GM12878 (cell line): ENCODE measurements around the gene KRT24. TPM values are rescaled to one million over a fixed set of nuclear protein-coding genes. Genes with fewer than 3 reads are reported as not detected.

Experiments
- ATAC-seq: fragments of 200-7000 bp; cut with Tn5 transposase; 3 replicates; pipeline ENCODE4 v1.9.1; 2020; ENCODE audit warnings: mild to moderate bottlenecking, moderate library complexity
- BruUV-seq: library from RNA; stranded (reverse); fragments of 400-500 nt; replicated peaks from 2 replicates; lab custom pipeline; 2021; lab: Mats Ljungman, UMichigan
- CTCF ChIA-PET: fragments of 300-600 bp; sonication (Branson Sonifier 250); formaldehyde crosslinking; extraction: SDS; loops from one replicate; lab custom pipeline; 2021; ENCODE audit warnings: inconsistent platforms; lab: Yijun Ruan, JAX
- POLR2A ChIA-PET: fragments of 350-600 bp; formaldehyde crosslinking; extraction: SDS; loops from one replicate; lab custom pipeline; 2021; ENCODE audit warnings: inconsistent platforms; lab: Charles Lee
- RAD21 ChIA-PET: fragments of 300-600 bp; sonication (Branson Sonifier 250); formaldehyde crosslinking; loops from one replicate; lab custom pipeline; 2023; ENCODE audit warnings: antibody characterized with exemption; ENCODE audit not compliant: unreplicated experiment; lab: Charles Lee
- SMC1A ChIA-PET: fragments of 300-600 bp; sonication (Branson Sonifier 250); formaldehyde crosslinking; loops from one replicate; lab custom pipeline; 2023; ENCODE audit not compliant: unreplicated experiment, uncharacterized antibody; lab: Charles Lee
- DNase-seq: peaks from one replicate; pipeline ENCODE4 v3.0.0-alpha.2; 2011; ENCODE audit warnings: low read depth, low spot score
- FAIRE-seq: peaks from 3 replicates; lab custom pipeline; 2011; peaks lifted over from hg19 to GRCh38; lab: Jason Lieb, UNC
- H2AFZ ChIP-seq: 2 replicates; pipeline ENCODE4 v1.6.0; 2011; ENCODE audit warnings: low read depth, low read length, control low read depth; ENCODE audit not compliant: control insufficient read depth
- H3K27ac ChIP-seq: 2 replicates; pipeline ENCODE4 v1.5.1; 2011; ENCODE audit warnings: control low read depth; ENCODE audit not compliant: control insufficient read depth, insufficient read depth
- H3K27me3 ChIP-seq, 2 experiments: replicated peaks in 1 of 2; 2 replicates each; pipeline versions ENCODE4 v1.6.0 to v1.6.1; 2011; ENCODE audit warnings: low read length in 1 of 2; ENCODE audit not compliant: control insufficient read depth in 2 of 2, insufficient read depth in 2 of 2
- H3K36me3 ChIP-seq, 2 experiments: 2 replicates each; pipeline ENCODE4 v1.5.1; 2011; ENCODE audit warnings: low read length in 1 of 2; ENCODE audit not compliant: control insufficient read depth in 2 of 2, insufficient read depth in 2 of 2
- H3K4me1 ChIP-seq: 2 replicates; pipeline ENCODE4 v1.6.1; 2011; ENCODE audit warnings: mild to moderate bottlenecking, low read length, moderate library complexity, mixed read lengths; ENCODE audit not compliant: control insufficient read depth, insufficient read depth
- H3K4me2 ChIP-seq: 2 replicates; pipeline ENCODE4 v1.6.0; 2011; ENCODE audit warnings: control low read depth; ENCODE audit not compliant: control insufficient read depth, insufficient read depth
- H3K4me3 ChIP-seq: fragments of 200-600 bp; sonication (generic); 2 replicates; pipeline ENCODE4 v1.5.1; 2016
- H3K79me2 ChIP-seq: 2 replicates; pipeline ENCODE4 v1.6.0; 2011; ENCODE audit warnings: low read length; ENCODE audit not compliant: control insufficient read depth, insufficient read depth
- H3K9ac ChIP-seq: 2 replicates; pipeline ENCODE4 v1.8.0; 2011; ENCODE audit warnings: low read length, control low read depth, mixed read lengths; ENCODE audit not compliant: control insufficient read depth, insufficient read depth
- H3K9me3 ChIP-seq: replicated peaks from 3 replicates; pipeline ENCODE4 v1.5.1; 2011; ENCODE audit warnings: mild to moderate bottlenecking, low read length; ENCODE audit not compliant: control insufficient read depth, insufficient read depth
- H4K20me1 ChIP-seq: 2 replicates; pipeline ENCODE4 v1.6.0; 2011; ENCODE audit not compliant: control insufficient read depth, insufficient read depth
- BCLAF1 ChIP-seq: fragments of 450-650 bp; IDR thresholded peaks from 2 replicates; pipeline ENCODE4 v1.6.1; 2017; ENCODE audit warnings: antibody characterized with exemption, mild to moderate bottlenecking, moderate library complexity
- CBFB ChIP-seq: IDR thresholded peaks from 2 replicates; pipeline ENCODE4 v1.6.1; 2016; ENCODE audit warnings: antibody characterized with exemption, low read depth
- CBX5 ChIP-seq: sonication (generic); IDR thresholded peaks from 2 replicates; pipeline ENCODE4 v1.6.1; 2016; ENCODE audit warnings: low read depth, moderate library complexity, mild to moderate bottlenecking, inconsistent platforms
- E2F4 ChIP-seq: IDR thresholded peaks from 2 replicates; pipeline ENCODE4 v1.6.1; 2012; ENCODE audit warnings: low read depth, low read length, improper control_type of control experiment
- IKZF1 ChIP-seq: fragments of 450-650 bp; conservative IDR thresholded peaks from 2 replicates; pipeline ENCODE4 v1.6.1; 2017; ENCODE audit warnings: antibody characterized with exemption, mild to moderate bottlenecking
- JUNB ChIP-seq: IDR thresholded peaks from 2 replicates; pipeline ENCODE4 v1.6.1; 2016; ENCODE audit warnings: antibody characterized with exemption, mild to moderate bottlenecking
- MAX ChIP-seq: IDR thresholded peaks from 2 replicates; pipeline ENCODE4 v1.6.1; 2012; ENCODE audit warnings: low read depth, low read length, improper control_type of control experiment
- NFYB ChIP-seq: IDR thresholded peaks from 2 replicates; pipeline ENCODE4 v1.6.1; 2011; ENCODE audit warnings: low read depth, mild to moderate bottlenecking, low read length, improper control_type of control experiment, moderate library complexity; ENCODE audit not compliant: insufficient read depth
- NKRF ChIP-seq: fragments of 450-650 bp; conservative IDR thresholded peaks from 2 replicates; pipeline ENCODE4 v1.6.1; 2017; ENCODE audit warnings: mild to moderate bottlenecking, moderate library complexity
- NR2C1 ChIP-seq: fragments of 450-650 bp; IDR thresholded peaks from 2 replicates; pipeline ENCODE4 v1.6.1; 2017; ENCODE audit warnings: antibody characterized with exemption, mild to moderate bottlenecking, moderate library complexity
- NR2C2 ChIP-seq: IDR thresholded peaks from 2 replicates; pipeline ENCODE4 v1.6.1; 2011; ENCODE audit warnings: borderline replicate concordance, low read depth; ENCODE audit not compliant: control insufficient read depth, insufficient read length
- PAX5 ChIP-seq: IDR thresholded peaks from 2 replicates; pipeline ENCODE4 v1.6.1; 2011; ENCODE audit warnings: low read depth, low read length, borderline replicate concordance
- SMARCA5 ChIP-seq: fragments of 450-650 bp; IDR thresholded peaks from 2 replicates; pipeline ENCODE4 v1.6.1; 2017; ENCODE audit warnings: mild to moderate bottlenecking
- STAT3 ChIP-seq: IDR thresholded peaks from 2 replicates; pipeline ENCODE4 v1.6.1; 2011; ENCODE audit warnings: low read depth, low read length, improper control_type of control experiment
- ZBTB4 ChIP-seq: fragments of 450-650 bp; formaldehyde crosslinking; IDR thresholded peaks from 2 replicates; pipeline ENCODE4 v1.4.0; 2022; ENCODE audit warnings: mild to moderate bottlenecking, moderate library complexity
- WGBS: methylation state at CpG from one replicate; pipeline ENCODE4 v1.1.6; 2016; ENCODE audit warnings: low lambda C conversion rate; ENCODE audit not compliant: insufficient replicate concordance, insufficient coverage; ENCODE audit errors: missing lambda C conversion rate; 5-methylcytosine and 5-hydroxymethylcytosine counted together
- in situ Hi-C: fragments of 300-500 bp; cut with MboI; formaldehyde crosslinking; loops from 9 replicates; pipeline ENCODE4 v1.14.3; 2018; ENCODE audit warnings: mixed read lengths
- intact Hi-C: fragments of 100-400 bp; cut with micrococcal nuclease; formaldehyde crosslinking; loops from one replicate; pipeline ENCODE4 v1.14.2; 2022; ENCODE audit not compliant: unreplicated experiment
- polyA plus RNA-seq, 11 experiments: library from polyadenylated mRNA; depleted of rRNA in 4 of 11; unstranded in 6 of 11; stranded (reverse) in 5 of 11; fragments of >200 nt; fragmentation: Nextera tagmentation in 4 of 11; fragmentation: Illumina TruSeq in 1 of 11; extraction: Ambion mirVana in 4 of 11; extraction: Trizol in 1 of 11; gene quantifications; 1 replicate in 1 of 11; 2 replicates in 10 of 11; pipeline versions ENCODE4 v1.2.1 to v1.2.3, GENCODE V29; 2011 to 2016; ENCODE audit warnings: inconsistent platforms in 2 of 11, missing spikeins in 2 of 11, low read depth in 1 of 11
- total RNA-seq, 4 experiments: library from RNA; depleted of rRNA in 3 of 4; stranded (reverse); fragments of >200 nt in 3 of 4; fragmentation: Illumina TruSeq in 1 of 4; extraction: Trizol in 1 of 4; gene quantifications; 2 replicates each; pipeline versions ENCODE4 v1.2.1 to v1.2.3, GENCODE V29; 2013 to 2021

KRT24 gene
- total and polyA plus RNA-seq, 10 of the 15 experiments (the other 5 are each of a cell fraction or from before 2014, with no cell fraction given): not detected

GRCh38 chr17:40695874-40696472 lies 7.6 kb downstream of the KRT24 start:
- H2AFZ ChIP-seq: no peak overlapping the region
- H3K36me3 ChIP-seq: no peaks in the 10 kb centered on the region
- ChIA-PET CTCF (interaction anchor here (1.8 to 3.8 kb wide), 2 partner anchors 12 to 15 kb away, joined by 5 to 18 read pairs; no protein-coding TSS in a partner anchor), SMC1A (interaction anchor here (1.1 to 8.1 kb wide), 5 partner anchors 10 to 71 kb away, joined by 3 to 58 read pairs (median 5); no protein-coding TSS in a partner anchor), RAD21 (no interaction called here), POLR2A (interaction anchor here (0.6 kb wide), 1 partner anchor 1011 kb away, joined by 3 read pairs; no protein-coding TSS in a partner anchor)
- in situ Hi-C loops: no loop called here
- no peaks in the 10 kb centered on the region for H3K9me3 ChIP-seq
- no peaks in the 10 kb centered on the region for H3K4me1 ChIP-seq
- WGBS: 51% methylated on average over 6 of the region's 6 CpGs
- no peak overlapping the region for H3K9ac ChIP-seq
- intact Hi-C loops: no loop called here
- no peak overlapping the region for H3K4me2 ChIP-seq
- H4K20me1 ChIP-seq: no peaks in the 10 kb centered on the region
- no TSS peak for BruUV-seq
- H3K4me3 ChIP-seq: no peak overlapping the region
- no peak overlapping the region for H3K27ac ChIP-seq
- DNase-seq: no peak
- no peak for ATAC-seq
- H3K27me3 ChIP-seq: no peaks in the 10 kb centered on the region; a peak in 1 of 4 replicates
- FAIRE-seq: no peak
- no peaks in the 10 kb centered on the region for H3K79me2 ChIP-seq
- TF ChIP-seq ZBTB4 (CRISPR knock-in tag) (no peak), PAX5 (no peak), STAT3 (no peak), NR2C1 (no peak), E2F4 (no peak), NR2C2 (no peak), CBFB (no peak), SMARCA5 (no peak), IKZF1 (no peak), MAX (no peak), JUNB (no peak), CBX5 (no peak), BCLAF1 (no peak), NFYB (no peak), NKRF (no peak)
